GM18867 (cell line): ENCODE data around the gene RELA.

Experiments used
- ATAC-seq: cut with Tn5 transposase; IDR thresholded peaks from one replicate; pipeline ENCODE4 v1.9.1; 2021; ENCODE audit warnings: mild to moderate bottlenecking, moderate library complexity; ENCODE audit not compliant: unreplicated experiment

Gene RELA

GRCh38 chr11:65634440-65634839, 28.3 kb downstream of the RELA start:
- ATAC-seq, result no peak

DNA sequence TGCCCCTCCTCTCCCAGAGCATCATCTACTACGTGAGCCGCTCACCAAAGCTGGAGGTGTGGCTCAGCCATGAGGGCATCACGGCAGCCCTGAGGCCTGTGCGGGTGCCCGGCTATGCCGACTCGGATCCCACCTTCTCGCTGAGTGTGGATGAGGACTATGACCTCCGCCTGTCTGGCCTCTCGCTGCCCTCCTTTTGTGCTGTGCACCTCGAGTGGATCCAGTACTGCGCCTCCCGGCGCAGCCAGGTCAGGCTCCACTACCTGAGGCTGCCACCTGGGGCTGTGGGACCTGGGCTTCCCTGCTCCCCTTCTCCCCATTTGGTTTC, 28.6 kb downstream of the RELA start:
- ATAC-seq, result no peak

- ATAC-seq, result no peak
Observed at GRCh38 chr11:65633390-65634108, 29.2 kb downstream of the RELA start.

DNA sequence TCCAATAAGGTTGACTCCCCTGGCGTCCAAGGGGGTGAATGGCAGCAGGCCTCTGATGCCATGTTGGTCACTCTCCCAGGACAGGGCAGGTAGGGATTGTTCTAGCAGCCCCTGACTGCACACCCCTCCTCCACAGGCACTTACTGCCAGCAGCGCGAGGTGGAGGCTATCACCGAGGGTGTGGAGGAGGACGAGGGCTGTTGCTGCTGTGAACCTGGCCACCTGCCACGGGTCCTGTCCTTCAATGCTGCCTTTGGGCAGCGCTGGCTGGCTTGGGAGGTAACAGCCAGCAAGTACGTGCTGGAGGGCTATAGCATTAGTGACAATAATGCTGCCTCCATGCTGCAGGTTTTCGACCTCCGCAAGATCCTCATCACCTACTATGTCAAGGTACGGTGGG, 32.5 kb downstream of the RELA start:
- no peak for ATAC-seq

- ATAC-seq, result no peak
Observed at GRCh38 chr11:65629579-65629978, 33.1 kb downstream of the RELA start.

- ATAC-seq, result no peak
Observed at GRCh38 chr11:65627202-65627601, 35.5 kb downstream of the RELA start.

GRCh38 chr11:65625628-65626342, 36.9 kb downstream of the RELA start:
- ATAC-seq, result no peak

DNA sequence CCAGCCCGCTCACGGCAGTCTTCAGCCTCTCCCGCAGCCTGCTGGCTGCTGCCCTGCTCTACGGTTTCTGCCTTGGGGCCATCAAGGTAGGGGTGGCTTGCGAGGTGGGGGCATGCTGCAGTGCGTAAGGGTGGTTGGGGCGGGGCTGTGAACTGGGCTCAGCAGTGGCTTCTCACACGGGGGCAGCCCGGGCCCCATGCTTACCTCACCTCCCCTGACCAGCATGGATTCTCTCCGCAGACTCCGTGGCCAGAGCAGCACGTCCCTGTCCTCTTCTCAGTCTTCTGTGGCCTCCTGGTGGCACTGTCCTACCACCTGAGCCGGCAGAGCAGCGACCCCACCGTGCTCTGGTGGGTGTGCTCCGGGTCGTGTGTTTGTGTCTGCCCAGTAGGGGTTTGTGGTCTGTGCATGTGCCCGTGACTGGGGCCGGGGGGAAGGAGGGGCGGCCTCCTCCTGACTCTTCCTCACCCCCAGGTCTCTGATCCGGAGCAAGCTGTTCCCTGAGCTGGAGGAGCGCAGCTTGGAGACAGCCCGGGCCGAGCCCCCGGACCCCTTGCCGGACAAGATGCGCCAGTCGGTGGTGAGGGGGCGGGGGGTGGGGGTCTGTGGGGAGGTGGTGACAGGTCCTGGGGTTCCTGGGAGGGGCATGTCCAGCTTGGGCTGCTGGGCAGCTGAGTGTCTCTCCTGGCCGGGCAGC, 37.6 kb downstream of the RELA start:
- no peak for ATAC-seq

GRCh38 chr11:65623852-65624616, 38.7 kb downstream of the RELA start:
- ATAC-seq, result no peak

GRCh38 chr11:65623177-65623576, 39.5 kb downstream of the RELA start:
- ATAC-seq, result no peak

DNA sequence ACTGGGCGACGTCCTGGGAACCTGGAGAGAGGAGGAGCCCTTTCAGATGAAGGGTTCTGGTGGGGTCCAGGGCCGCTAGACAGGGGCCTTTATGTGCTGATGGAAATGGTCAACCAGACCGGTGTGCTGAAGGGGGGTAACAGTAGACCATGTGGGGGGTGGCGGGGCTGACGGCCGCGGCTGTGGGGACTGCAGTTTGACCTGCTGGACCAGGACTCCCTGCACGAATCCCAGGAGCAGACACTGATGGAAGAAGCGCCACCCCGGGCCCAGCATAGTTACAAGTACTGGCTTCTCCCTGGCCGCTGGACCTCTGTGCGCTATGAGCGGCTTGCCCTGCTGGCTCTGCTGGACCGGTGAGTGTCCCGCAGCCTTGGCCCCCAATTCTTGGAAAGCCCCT, 40.7 kb downstream of the RELA start:
- ATAC-seq, result no peak

GRCh38 chr11:65621460-65621859, 41.3 kb downstream of the RELA start:
- no peak for ATAC-seq

- ATAC-seq, result no peak
Observed at GRCh38 chr11:65620666-65621065, 42.0 kb downstream of the RELA start.

DNA sequence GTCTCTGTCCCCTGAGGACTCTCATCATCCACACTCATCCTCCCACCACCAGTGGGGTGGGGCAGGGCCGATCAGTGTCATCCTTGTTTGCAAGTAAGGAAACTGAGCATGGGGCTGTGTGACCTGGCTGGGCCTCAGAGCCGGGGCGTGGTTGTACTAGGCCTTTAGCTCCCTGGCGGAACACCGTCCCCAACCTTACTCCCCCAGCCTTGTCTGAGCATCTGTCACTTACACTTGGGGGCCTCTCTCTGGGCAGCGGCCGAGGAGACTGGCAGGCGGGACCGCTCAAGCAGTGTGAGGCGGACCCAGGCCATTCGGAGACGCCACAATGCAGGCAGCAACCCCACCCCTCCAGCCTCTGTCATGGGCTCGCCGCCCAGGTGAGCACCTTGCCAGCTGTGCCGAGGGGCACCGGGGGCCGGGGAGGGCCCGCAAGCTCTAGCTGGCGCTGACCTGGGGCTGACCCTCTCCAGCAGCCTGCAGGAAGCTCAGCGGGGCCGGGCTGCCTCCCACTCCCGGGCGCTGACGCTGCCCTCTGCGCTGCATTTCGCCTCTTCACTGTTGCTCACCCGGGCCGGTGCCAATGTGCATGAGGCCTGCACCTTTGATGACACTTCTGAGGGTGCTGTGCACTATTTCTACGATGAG, 43.3 kb downstream of the RELA start:
- ATAC-seq, result no peak

- no peak for ATAC-seq
Observed at GRCh38 chr11:65618763-65619162, 44.0 kb downstream of the RELA start.

- no peak for ATAC-seq
Observed at GRCh38 chr11:65617990-65618751, 44.5 kb downstream of the RELA start.

DNA sequence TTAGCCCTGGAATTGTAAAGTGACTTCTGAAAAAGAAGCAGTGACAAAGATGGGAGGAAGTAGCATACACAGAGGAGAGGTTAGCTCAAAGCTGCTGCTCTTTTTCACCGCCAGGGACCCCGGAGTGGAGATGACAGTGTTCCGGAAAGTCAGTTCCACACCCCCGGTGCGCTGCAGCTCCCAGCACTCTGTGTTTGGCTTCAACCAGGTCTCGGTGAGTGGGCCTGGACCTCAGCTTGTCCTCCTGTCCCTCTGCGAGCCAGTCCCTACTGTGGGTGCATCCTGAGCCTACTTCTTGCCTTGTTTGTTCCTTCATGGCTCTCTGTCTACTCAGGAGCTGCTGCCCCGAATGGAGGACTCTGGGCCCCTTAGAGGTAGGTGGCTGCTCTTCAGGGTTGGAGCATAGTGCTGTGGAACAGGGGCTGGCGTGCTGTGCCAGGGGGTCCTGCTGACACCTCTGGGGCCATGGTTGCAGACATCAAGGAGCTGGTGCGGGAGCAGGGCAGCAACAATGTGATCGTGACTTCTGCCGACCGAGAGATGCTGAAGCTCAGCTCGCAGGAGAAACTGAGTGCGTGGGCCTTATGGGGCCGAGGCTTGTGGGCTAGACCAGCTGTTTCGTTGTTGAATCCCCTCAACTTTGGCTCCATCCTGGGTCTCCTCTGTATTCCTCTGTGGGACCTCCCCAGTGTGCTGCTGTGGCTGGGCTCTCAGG, 45.4 kb downstream of the RELA start:
- no peak for ATAC-seq

GRCh38 chr11:65616575-65617001, 46.1 kb downstream of the RELA start:
- no peak for ATAC-seq

DNA sequence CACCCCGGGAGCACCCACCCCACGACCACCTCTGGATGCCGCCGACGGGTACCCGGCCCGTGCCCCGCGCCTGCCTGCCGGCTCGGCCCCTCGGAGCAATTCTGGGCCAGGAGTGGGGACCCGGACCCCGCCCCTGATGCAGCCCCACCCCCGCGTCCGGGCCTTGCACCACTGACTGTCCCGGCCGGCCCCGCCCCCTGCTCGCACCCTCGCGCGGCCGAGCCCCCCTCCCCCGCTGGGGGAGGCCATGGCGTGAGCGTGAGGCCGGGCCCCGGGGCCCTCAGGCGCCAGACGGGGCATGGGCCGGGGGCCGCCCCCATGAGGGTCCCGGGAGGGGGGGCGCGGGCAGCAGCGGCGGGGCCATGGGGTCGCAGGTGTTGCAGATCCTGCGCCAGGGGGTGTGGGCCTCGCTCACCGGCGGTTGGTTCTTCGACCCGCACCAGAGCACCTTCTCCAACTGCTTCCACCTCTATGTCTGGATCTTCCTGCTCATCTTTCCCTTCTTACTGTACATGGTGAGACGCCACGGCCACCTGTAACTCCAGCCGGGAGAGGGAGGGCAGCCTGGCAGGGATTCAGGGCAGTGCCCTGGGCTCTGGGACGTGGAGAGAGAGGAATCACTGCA, 46.7 kb downstream of the RELA start:
- ATAC-seq, result peak; percentile 6
